A549 (cell line): ENCODE results near the gene ZDHHC1. TPM values are rescaled to one million over a fixed set of nuclear protein-coding genes. Genes with fewer than 3 reads are reported as not detected.

Experiments used
- ATAC-seq, 2 experiments: fragments of 200-7000 bp in 1 of 2; fragments of >200 bp in 1 of 2; cut with Nextera tagmentation in 1 of 2; cut with Tn5 transposase in 1 of 2; 3 replicates each; pipeline versions ENCODE4 v1.8.0 to v1.9.1; 2018 to 2020; ENCODE audit warnings: mild to moderate bottlenecking in 1 of 2, moderate library complexity in 1 of 2
- CTCF ChIA-PET: fragments of 300-600 bp; sonication (Branson Sonifier 250); formaldehyde crosslinking; extraction: SDS; loops from one replicate; lab custom pipeline; 2021; ENCODE audit warnings: antibody characterized with exemption, inconsistent platforms; lab: Yijun Ruan, JAX
- POLR2A ChIA-PET: fragments of 350-600 bp; formaldehyde crosslinking; extraction: SDS; loops from one replicate; lab custom pipeline; 2021; ENCODE audit warnings: antibody characterized with exemption, inconsistent platforms; lab: Yijun Ruan, JAX
- DNase-seq, 2 experiments: peaks; one replicate each; pipeline versions ENCODE4 v3.0.0 to v3.0.0-alpha.2; 2011 to 2016; ENCODE audit warnings: low read depth in 1 of 2, low spot score in 1 of 2
- FAIRE-seq: peaks from 2 replicates; lab custom pipeline; 2011; peaks lifted over from hg19 to GRCh38; lab: Jason Lieb, UNC
- H3K27ac ChIP-seq, 2 experiments: fragments of >200 bp; sonication (Bioruptor Twin); formaldehyde crosslinking; 3 replicates each; pipeline ENCODE4 v1.5.1; 2016 to 2017
- H3K4me1 ChIP-seq: fragments of >200 bp; sonication (Bioruptor Twin); formaldehyde crosslinking; 3 replicates; pipeline ENCODE4 v1.6.1; 2016
- H3K4me2 ChIP-seq: fragments of >200 bp; sonication (Bioruptor Twin); formaldehyde crosslinking; 3 replicates; pipeline ENCODE4 v1.6.1; 2016
- H3K4me3 ChIP-seq: fragments of >200 bp; sonication (Bioruptor Twin); formaldehyde crosslinking; 3 replicates; pipeline ENCODE4 v1.5.1; 2016
- H3K9me3 ChIP-seq: fragments of >200 bp; sonication (Bioruptor Twin); formaldehyde crosslinking; 3 replicates; pipeline ENCODE4 v1.6.1; 2016
- CTCF ChIP-seq: fragments of >200 bp; sonication (Bioruptor Twin); formaldehyde crosslinking; IDR thresholded peaks from 3 replicates; pipeline ENCODE4 v1.5.1; 2016
- EHMT2 ChIP-seq: fragments of 200-600 bp; sonication (generic); IDR thresholded peaks from 2 replicates; pipeline ENCODE4 v1.6.1; 2016; ENCODE audit warnings: antibody characterized with exemption, low read depth, mild to moderate bottlenecking, moderate library complexity
- ESRRA ChIP-seq: fragments of 150-350 bp; IDR thresholded peaks from 2 replicates; pipeline ENCODE4 v1.6.1; 2014; ENCODE audit warnings: mild to moderate bottlenecking, low read length, borderline replicate concordance
- JUNB ChIP-seq: fragments of >200 bp; sonication (Bioruptor Twin); formaldehyde crosslinking; IDR thresholded peaks from 2 replicates; pipeline ENCODE4 v1.6.1; 2016
- KDM1A ChIP-seq: fragments of 200-600 bp; sonication (generic); IDR thresholded peaks from 2 replicates; pipeline ENCODE4 v1.6.1; 2016; ENCODE audit warnings: low read depth, mild to moderate bottlenecking
- MAX ChIP-seq: IDR thresholded peaks from 2 replicates; pipeline ENCODE4 v1.6.1; 2012
- NFE2L2 ChIP-seq: fragments of 150-350 bp; conservative IDR thresholded peaks from 2 replicates; pipeline ENCODE4 v1.6.1; 2014; ENCODE audit warnings: low read length
- POLR2A ChIP-seq: IDR thresholded peaks from 2 replicates; pipeline ENCODE4 v1.6.1; 2012; ENCODE audit warnings: mild to moderate bottlenecking, low read length
- RAD21 ChIP-seq, 2 experiments: fragments of >200 bp in 1 of 2; sonication (Bioruptor Twin) in 1 of 2; formaldehyde crosslinking in 1 of 2; IDR thresholded peaks in 1 of 2; conservative IDR thresholded peaks in 1 of 2; 2 replicates in 1 of 2; 3 replicates in 1 of 2; pipeline ENCODE4 v1.6.1; 2012 to 2018; ENCODE audit warnings: inconsistent platforms in 1 of 2
- RCOR1 ChIP-seq: fragments of 150-350 bp; IDR thresholded peaks from 2 replicates; pipeline ENCODE4 v1.6.1; 2014; ENCODE audit warnings: antibody characterized with exemption, low read length, low read depth
- RFX5 ChIP-seq: fragments of 450-650 bp; IDR thresholded peaks from 2 replicates; pipeline ENCODE4 v1.7.1; 2014; ENCODE audit warnings: antibody characterized with exemption, mild to moderate bottlenecking, moderate library complexity
- RNF2 ChIP-seq: fragments of 200-600 bp; sonication (generic); IDR thresholded peaks from 2 replicates; pipeline ENCODE4 v1.6.1; 2016; ENCODE audit warnings: low read depth, mild to moderate bottlenecking, antibody characterized with exemption, moderate library complexity, borderline replicate concordance
- SMC3 ChIP-seq: fragments of >200 bp; sonication (Bioruptor Twin); formaldehyde crosslinking; IDR thresholded peaks from 3 replicates; pipeline ENCODE4 v1.6.1; 2018; ENCODE audit warnings: inconsistent platforms
- USF2 ChIP-seq: fragments of 450-650 bp; IDR thresholded peaks from 2 replicates; pipeline ENCODE4 v1.6.1; 2014; ENCODE audit warnings: antibody characterized with exemption
- ZC3H11A ChIP-seq: fragments of 450-650 bp; IDR thresholded peaks from 2 replicates; pipeline ENCODE4 v1.6.1; 2014; ENCODE audit warnings: antibody characterized with exemption, mild to moderate bottlenecking
- ZNF302 ChIP-seq: fragments of 250-450 bp; sonication (Bioruptor Pico); IDR thresholded peaks from 2 replicates; pipeline ENCODE4 v1.9.0; 2021; ENCODE audit warnings: inconsistent platforms, mild to moderate bottlenecking, moderate library complexity
- WGBS: methylation state at CpG from one replicate; pipeline ENCODE4 v1.1.6; 2017; ENCODE audit errors: missing lambda C conversion rate; 5-methylcytosine and 5-hydroxymethylcytosine counted together
- polyA plus RNA-seq, 4 experiments: library from polyadenylated mRNA; depleted of rRNA in 3 of 4; stranded (reverse); fragments of >200 nt; fragmentation: RNase III in 1 of 4; extraction: RNeasy Plus Mini Kit Qiagen cat#74134 plus additional on column Dnase treatment in 1 of 4; gene quantifications; 2 replicates in 3 of 4; 3 replicates in 1 of 4; pipeline ENCODE4 v1.2.3, GENCODE V29; 2011 to 2017

Gene ZDHHC1
- polyA plus RNA-seq, 2 of the 4 experiments (the other 2 are of a cell fraction): 3.5 to 5.9 TPM

- ATAC-seq: peak; percentile 56 to 80
- FAIRE-seq: no peak
- H3K27ac ChIP-seq: peak within 1 kb of the TSS; percentile 46 to 75; a peak in 5 of 6 replicates
- H3K4me2 ChIP-seq: peak within 1 kb of the TSS; percentile 92
- 15% methylated on average over 35 of the region's 56 CpGs for WGBS
- H3K9me3 ChIP-seq: no peaks in the 10 kb centered on the region
- DNase-seq: peak; percentile 73
- CTCF ChIA-PET: interaction anchor here (0.7 to 3.1 kb wide), 17 partner anchors 10 to 147 kb away, joined by 3 to 20 read pairs (median 4); partner anchors contain the start of genes KCTD19 and LRRC36
- TF ChIP-seq MAX (peak; percentile 18; the same call in 1 of the 2 replicates), SMC3 (peak; percentile 46), EHMT2 (no peak), CTCF (peak; percentile 15; the same call in 1 of the 3 replicates), POLR2A (0 out of 2 replicates have a peak, but pooled peaks have one; percentile 6), RAD21 (conservative IDR thresholded peaks at IDR 0.05 in 1 of 2, IDR thresholded peaks at IDR 0.05 in 1 of 2) (peak in 1 of 2 experiments; percentile 34; a peak in 1 of 5 replicates)
- H3K4me3 ChIP-seq: peak within 1 kb of the TSS; percentile 41
- POLR2A ChIA-PET: interaction anchor here (0.6 kb wide), 1 partner anchor 12 kb away, joined by 4 read pairs; no protein-coding TSS in a partner anchor
- H3K4me1 ChIP-seq: peaks cover 15% of the 10 kb centered on the region
These were observed 23.0 kb downstream of the ZDHHC1 start, which contains the start of gene TPPP3 for GRCh38 chr16:67393111-67393787. Gene TPPP3 (minus strand): TSS chr16:67393498. CDS start chr16:67391111, 2,387 bp downstream.

GRCh38 chr16:67392301-67393059 lies 23.8 kb downstream of the ZDHHC1 start:
- 93% methylated on average over 18 of the region's 18 CpGs for WGBS
- Histone ChIP-seq H3K4me3 (no peak overlapping the region), H3K4me2 (peak overlapping the region; percentile 92), H3K27ac (peak overlapping the region in 1 of 2 experiments; percentile 75; a peak in 3 of 6 replicates), H3K4me1 (peaks cover 15% of the 10 kb centered on the region), H3K9me3 (no peaks in the 10 kb centered on the region)
- ATAC-seq (no peak), DNase-seq (no peak), FAIRE-seq (no peak)
- TF ChIP-seq ESRRA (no peak), NFE2L2 (no peak), JUNB (no peak), ZNF302 (no peak), RCOR1 (no peak), ZC3H11A (no peak), RFX5 (no peak), USF2 (no peak), RNF2 (no peak), KDM1A (no peak)
- CTCF ChIA-PET: interaction anchor here (0.5 to 3.1 kb wide), 13 partner anchors 9 to 146 kb away, joined by 3 to 20 read pairs (median 4); partner anchors contain the start of genes KCTD19, LRRC36 and SLC9A5
- POLR2A ChIA-PET: interaction anchor here (0.6 kb wide), 1 partner anchor 12 kb away, joined by 4 read pairs; no protein-coding TSS in a partner anchor
